IPS-NIHi7 (cell line): ENCODE results near the gene KCNH2.
"Not testable (repeated sequence)": the region's sequence is repeated elsewhere in the genome, so short reads cannot be mapped to it uniquely, and the experiment has no call there.

ENCODE experiments used
- DNase-seq: peaks from one replicate; pipeline ENCODE4 v3.0.0; 2012; ENCODE audit warnings: mixed read lengths; ENCODE audit errors: extremely low spot score

The KCNH2 gene

GRCh38 chr7:150978126-150978789 is at the start of gene KCNH2:
Gene KCNH2, minus strand, starts transcription at chr7:150978321. Its CDS starts 408 bp downstream, at chr7:150977913.
- peak; percentile 90 for DNase-seq

GRCh38 chr7:151027728-151028130 is 49.6 kb upstream of the KCNH2 start:
- not testable (repeated sequence) for DNase-seq

GRCh38 chr7:151026771-151027727 is 48.9 kb upstream of the KCNH2 start:
- DNase-seq: not testable (repeated sequence)

- no peak for DNase-seq
Measured at GRCh38 chr7:151025924-151026671, 48.0 kb upstream of the KCNH2 start.

- no peak for DNase-seq
Measured at GRCh38 chr7:151024435-151025056, 46.4 kb upstream of the KCNH2 start, which contains the start of gene ATG9B. Gene ATG9B, minus strand, starts transcription at chr7:151024494. Its CDS starts 71 bp downstream, at chr7:151024423.

- DNase-seq: no peak
Measured at GRCh38 chr7:151023232-151023631, 45.1 kb upstream of the KCNH2 start.

- DNase-seq: no peak
Measured at GRCh38 chr7:151020231-151020630, 42.1 kb upstream of the KCNH2 start.

GRCh38 chr7:151019130-151019447 is 41.0 kb upstream of the KCNH2 start:
- no peak for DNase-seq

GRCh38 chr7:151018421-151019129 is 40.5 kb upstream of the KCNH2 start:
- no peak for DNase-seq

GRCh38 chr7:151017953-151018420 is 39.9 kb upstream of the KCNH2 start:
- DNase-seq: peak; percentile 79

- DNase-seq: no peak
Measured at GRCh38 chr7:151017370-151017952, 39.3 kb upstream of the KCNH2 start.

GRCh38 chr7:151016942-151017341 is 38.8 kb upstream of the KCNH2 start:
- DNase-seq: no peak

GRCh38 chr7:151016505-151016904 is 38.4 kb upstream of the KCNH2 start:
- DNase-seq: no peak

- no peak for DNase-seq
Measured at GRCh38 chr7:151015967-151016366, 37.8 kb upstream of the KCNH2 start.

- no peak for DNase-seq
Measured at GRCh38 chr7:151014950-151015349, 36.8 kb upstream of the KCNH2 start.

- DNase-seq: peak; percentile 83
Measured at GRCh38 chr7:151013733-151014497, 35.8 kb upstream of the KCNH2 start.

- no peak for DNase-seq
Measured at GRCh38 chr7:151013356-151013732, 35.2 kb upstream of the KCNH2 start.

- DNase-seq: peak; percentile 70
Measured at GRCh38 chr7:151012911-151013347, 34.8 kb upstream of the KCNH2 start.

GRCh38 chr7:151012031-151012692 is 34.0 kb upstream of the KCNH2 start:
- no peak for DNase-seq
